HCT116 (cell line): Measurements from ENCODE around the gene TENM4. TPM values are rescaled to one million over a fixed set of nuclear protein-coding genes. Genes with fewer than 3 reads are reported as not detected.

Experiments
- ATAC-seq: fragments of 200-7000 bp; cut with Tn5 transposase; 2 replicates; pipeline ENCODE4 v1.9.1; 2020; ENCODE audit warnings: mild to moderate bottlenecking, moderate library complexity
- BruUV-seq: library from RNA; stranded (reverse); fragments of 400-500 nt; replicated peaks from 2 replicates; lab custom pipeline; 2021; lab: Mats Ljungman, UMichigan
- CTCF ChIA-PET: fragments of 300-600 bp; sonication (Branson Sonifier 250); formaldehyde crosslinking; loops from one replicate; lab custom pipeline; 2021; ENCODE audit warnings: antibody characterized with exemption; lab: Charles Lee
- POLR2A ChIA-PET: fragments of 300-600, 350-600 bp; sonication (Branson Sonifier 250); formaldehyde crosslinking; loops from one replicate; lab custom pipeline; 2021; ENCODE audit warnings: antibody characterized with exemption; lab: Charles Lee
- RAD21 ChIA-PET, 2 experiments: fragments of 300-600 bp; sonication (Branson Sonifier 250); formaldehyde crosslinking; loops; one replicate each; lab custom pipeline; 2023; ENCODE audit warnings: low total read pairs in 2 of 2; ENCODE audit not compliant: uncharacterized antibody in 2 of 2, unreplicated experiment in 2 of 2, low non-redundant PET in 1 of 2; lab: Charles Lee
- DNase-seq: peaks from one replicate; pipeline ENCODE4 v3.0.0-alpha.2; 2010; ENCODE audit warnings: low read depth, low spot score
- H2AFZ ChIP-seq: fragments of 200-600 bp; shearing (Covaris generic), sonication (generic); 2 replicates; pipeline ENCODE4 v1.6.1; 2017; ENCODE audit warnings: low read depth, mixed run types, mixed read lengths, antibody characterized with exemption, low read length; ENCODE audit not compliant: poor library complexity, severe bottlenecking
- H3K27ac ChIP-seq: 2 replicates; pipeline ENCODE4 v1.5.1; 2012; ENCODE audit warnings: low read depth, low read length
- H3K27me3 ChIP-seq: fragments of 200-600 bp; sonication (generic); 2 replicates; pipeline ENCODE4 v1.6.1; 2016; ENCODE audit warnings: mixed run types, low read length, mixed read lengths; ENCODE audit not compliant: insufficient read depth
- H3K36me3 ChIP-seq, 2 experiments: fragments of 200-500 bp in 1 of 2; fragments of 200-600 bp in 1 of 2; sonication (Bioruptor generic) in 1 of 2; sonication (generic) in 1 of 2; 2 replicates each; pipeline versions ENCODE4 v1.5.1 to v1.6.1; 2014 to 2016; ENCODE audit warnings: low read length in 2 of 2, inconsistent platforms in 1 of 2, mixed read lengths in 1 of 2, mixed run types in 1 of 2; ENCODE audit not compliant: insufficient read depth in 2 of 2, control insufficient read depth in 1 of 2
- H3K4me1 ChIP-seq, 2 experiments: fragments of 200-600 bp in 1 of 2; sonication (generic) in 1 of 2; 2 replicates each; pipeline versions ENCODE4 v1.5.1 to v1.6.1; 2012 to 2017; ENCODE audit warnings: low read length in 2 of 2, inconsistent platforms in 1 of 2, mild to moderate bottlenecking in 1 of 2, mixed read lengths in 1 of 2, mixed run types in 1 of 2, moderate library complexity in 1 of 2; ENCODE audit not compliant: insufficient read depth in 2 of 2, control insufficient read depth in 1 of 2
- H3K4me2 ChIP-seq: fragments of 200-600 bp; sonication (generic); 2 replicates; pipeline ENCODE4 v1.6.1; 2017; ENCODE audit warnings: mixed run types, low read length, mixed read lengths
- H3K4me3 ChIP-seq, 2 experiments: fragments of 200-600 bp in 1 of 2; sonication (generic) in 1 of 2; replicated peaks in 1 of 2; 2 replicates each; pipeline ENCODE4 v1.5.1; 2011 to 2016; ENCODE audit warnings: low read length in 2 of 2, control low read depth in 1 of 2, low read depth in 1 of 2, mild to moderate bottlenecking in 1 of 2, mixed read lengths in 1 of 2, mixed run types in 1 of 2
- H3K79me2 ChIP-seq: fragments of 200-600 bp; sonication (generic); 2 replicates; pipeline ENCODE4 v1.6.1; 2017; ENCODE audit warnings: mild to moderate bottlenecking, mixed run types, low read length, moderate library complexity, mixed read lengths; ENCODE audit not compliant: insufficient read depth
- H3K9ac ChIP-seq: fragments of 200-600 bp; sonication (generic); 2 replicates; pipeline ENCODE4 v1.6.1; 2016; ENCODE audit warnings: low read length, mixed read lengths
- H3K9me2 ChIP-seq: fragments of 200-600 bp; sonication (generic), shearing (Covaris generic); 2 replicates; pipeline ENCODE4 v1.6.1; 2017; ENCODE audit warnings: mixed run types, mild to moderate bottlenecking, moderate library complexity; ENCODE audit not compliant: insufficient read depth
- H3K9me3 ChIP-seq, 2 experiments: fragments of 200-500 bp in 1 of 2; fragments of 200-600 bp in 1 of 2; sonication (Bioruptor generic) in 1 of 2; sonication (generic) in 1 of 2; 2 replicates each; pipeline ENCODE4 v1.6.1; 2014 to 2017; ENCODE audit warnings: low read length in 2 of 2, mixed read lengths in 2 of 2, inconsistent platforms in 1 of 2, low read depth in 1 of 2, mild to moderate bottlenecking in 1 of 2, mixed run types in 1 of 2, moderate library complexity in 1 of 2; ENCODE audit not compliant: control insufficient read depth in 1 of 2, insufficient read depth in 1 of 2
- H4K20me1 ChIP-seq: fragments of 200-600 bp; sonication (generic), shearing (Covaris generic); 2 replicates; pipeline ENCODE4 v1.6.1; 2017; ENCODE audit warnings: mixed run types, mild to moderate bottlenecking, moderate library complexity; ENCODE audit not compliant: insufficient read depth
- CBX3 ChIP-seq: IDR thresholded peaks from 2 replicates; pipeline ENCODE4 v1.6.1; 2012; ENCODE audit warnings: low read depth
- ELF1 ChIP-seq: IDR thresholded peaks from 2 replicates; pipeline ENCODE4 v1.6.1; 2012; ENCODE audit warnings: low read depth, borderline replicate concordance
- EZH2phosphoT487 ChIP-seq: fragments of 200-600 bp; IDR thresholded peaks from 2 replicates; pipeline ENCODE4 v1.6.1; 2018; ENCODE audit warnings: antibody characterized with exemption, borderline replicate concordance
- FOSL1 ChIP-seq: IDR thresholded peaks from 2 replicates; pipeline ENCODE4 v1.6.1; 2012; ENCODE audit warnings: low read depth
- POLR2A ChIP-seq: IDR thresholded peaks from 2 replicates; pipeline ENCODE4 v1.7.0; 2011; ENCODE audit warnings: borderline replicate concordance; ENCODE audit not compliant: insufficient read depth, insufficient read length; ENCODE audit errors: extremely low read depth
- YY1 ChIP-seq: IDR thresholded peaks from 2 replicates; pipeline ENCODE4 v1.6.1; 2011; ENCODE audit warnings: low read length, low read depth, moderate library complexity, mild to moderate bottlenecking; ENCODE audit not compliant: insufficient replicate concordance; ENCODE audit errors: extremely low read depth
- ZFX ChIP-seq: fragments of 450-650 bp; IDR thresholded peaks from 2 replicates; pipeline ENCODE4 v1.6.1; 2017
- ZNF274 ChIP-seq: fragments of 200-500 bp; sonication (Bioruptor generic); IDR thresholded peaks from 2 replicates; pipeline ENCODE4 v1.6.1; 2014; ENCODE audit warnings: mild to moderate bottlenecking, low read depth, low read length, inconsistent platforms
- intact Hi-C: fragments of 100-400 bp; cut with micrococcal nuclease; formaldehyde crosslinking; loops from 2 replicates; pipeline ENCODE4 v1.10.0; 2022
- total RNA-seq: library from RNA; stranded (reverse); gene quantifications from one replicate; pipeline ENCODE4 v1.2.1, GENCODE V29; 2021; ENCODE audit not compliant: unreplicated experiment
- TF ChIP-seq, protein P1 (sequence below), 3 experiments: fragments of 200-600 bp in 1 of 3; sonication (generic) in 1 of 3; IDR thresholded peaks in 2 of 3; conservative IDR thresholded peaks in 1 of 3; 2 replicates each; pipeline ENCODE4 v1.5.1; 2012 to 2017; ENCODE audit warnings: low read depth in 2 of 3, low read length in 2 of 3, antibody characterized with exemption in 1 of 3, borderline replicate concordance in 1 of 3, control low read depth in 1 of 3, mild to moderate bottlenecking in 1 of 3, mixed read lengths in 1 of 3, mixed run types in 1 of 3, moderate library complexity in 1 of 3; ENCODE audit not compliant: insufficient read depth in 1 of 3
- TF ChIP-seq, protein P2 (sequence below): IDR thresholded peaks from 2 replicates; pipeline ENCODE4 v1.6.1; 2011; ENCODE audit warnings: mild to moderate bottlenecking, low read length, moderate library complexity; ENCODE audit not compliant: insufficient replicate concordance; ENCODE audit errors: extremely low read depth
- TF ChIP-seq, protein P3 (sequence below): IDR thresholded peaks from 2 replicates; pipeline ENCODE4 v1.6.1; 2012; ENCODE audit warnings: low read depth

Gene TENM4
- total RNA-seq, 1 experiment from 2014 or later: 0.05 TPM

DNA sequence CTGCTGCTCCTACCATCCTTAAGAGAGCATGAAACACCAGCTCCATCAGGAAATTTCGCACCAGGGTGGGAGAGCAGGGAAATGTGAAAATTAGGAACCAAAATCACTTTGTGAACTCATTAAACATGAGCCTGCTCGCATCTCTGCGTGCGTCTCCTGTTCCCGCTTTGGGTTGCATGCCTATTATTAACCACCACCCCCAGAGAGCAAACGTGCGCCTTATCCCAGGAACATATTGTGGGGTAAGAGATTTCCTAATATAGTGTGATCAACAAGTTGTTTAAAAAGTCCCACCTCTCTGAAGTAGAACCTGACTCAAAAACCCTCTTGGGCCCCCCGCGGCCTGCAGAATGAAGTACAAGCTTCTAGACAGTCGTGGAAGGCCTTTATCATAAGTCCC is 115.0 kb downstream of the TENM4 start:
- ATAC-seq: no peak

DNA sequence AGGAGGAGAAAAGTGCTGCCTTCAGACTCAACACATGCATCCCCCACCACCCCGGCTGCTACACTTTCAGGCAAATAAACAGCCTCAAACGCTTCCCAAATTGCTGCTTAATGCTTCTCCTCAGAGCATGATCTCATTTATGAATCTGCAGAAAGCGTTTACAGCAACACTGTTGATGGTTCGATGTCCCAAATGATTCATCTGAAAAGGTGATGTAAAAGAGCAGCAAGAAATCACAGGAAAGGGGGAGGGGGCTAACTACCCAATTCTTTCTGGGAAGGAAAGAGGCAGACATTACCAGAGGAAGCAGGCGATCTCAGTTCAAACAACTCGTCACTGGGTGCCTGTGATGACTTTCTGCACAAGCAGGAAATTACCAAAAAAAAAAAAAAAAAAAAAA is 119.6 kb downstream of the TENM4 start:
- Histone ChIP-seq H3K9me2 (no peaks in the 10 kb centered on the region), H3K79me2 (no peaks in the 10 kb centered on the region), H3K27me3 (peaks cover 15% of the 10 kb centered on the region), H2AFZ (no peak overlapping the region), H3K9me3 (no peaks in the 10 kb centered on the region), H3K4me2 (no peak overlapping the region), H3K27ac (no peak overlapping the region), H3K4me3 (no peak overlapping the region), H3K4me1 (no peaks in the 10 kb centered on the region), H3K36me3 (no peaks in the 10 kb centered on the region), H3K9ac (no peak overlapping the region), H4K20me1 (no peaks in the 10 kb centered on the region)
- intact Hi-C loops: no loop called here
- POLR2A ChIA-PET: no interaction called here
- ATAC-seq (no peak), DNase-seq (no peak)
- no TSS peak for BruUV-seq
- CTCF ChIA-PET: no interaction called here
- RAD21 ChIA-PET: no interaction called here
- TF ChIP-seq EZH2phosphoT487: no peak
- TF ChIP-seq, protein P1, sequence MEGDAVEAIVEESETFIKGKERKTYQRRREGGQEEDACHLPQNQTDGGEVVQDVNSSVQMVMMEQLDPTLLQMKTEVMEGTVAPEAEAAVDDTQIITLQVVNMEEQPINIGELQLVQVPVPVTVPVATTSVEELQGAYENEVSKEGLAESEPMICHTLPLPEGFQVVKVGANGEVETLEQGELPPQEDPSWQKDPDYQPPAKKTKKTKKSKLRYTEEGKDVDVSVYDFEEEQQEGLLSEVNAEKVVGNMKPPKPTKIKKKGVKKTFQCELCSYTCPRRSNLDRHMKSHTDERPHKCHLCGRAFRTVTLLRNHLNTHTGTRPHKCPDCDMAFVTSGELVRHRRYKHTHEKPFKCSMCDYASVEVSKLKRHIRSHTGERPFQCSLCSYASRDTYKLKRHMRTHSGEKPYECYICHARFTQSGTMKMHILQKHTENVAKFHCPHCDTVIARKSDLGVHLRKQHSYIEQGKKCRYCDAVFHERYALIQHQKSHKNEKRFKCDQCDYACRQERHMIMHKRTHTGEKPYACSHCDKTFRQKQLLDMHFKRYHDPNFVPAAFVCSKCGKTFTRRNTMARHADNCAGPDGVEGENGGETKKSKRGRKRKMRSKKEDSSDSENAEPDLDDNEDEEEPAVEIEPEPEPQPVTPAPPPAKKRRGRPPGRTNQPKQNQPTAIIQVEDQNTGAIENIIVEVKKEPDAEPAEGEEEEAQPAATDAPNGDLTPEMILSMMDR (IDR thresholded peaks at IDR 0.05 in 2 of 3, conservative IDR thresholded peaks at IDR 0.05 in 1 of 3; ENCODE audit: borderline replicate concordance in 1 of 3, insufficient read depth in 1 of 3, low read depth in 2 of 3, low read length in 2 of 3): no peak
- TF ChIP-seq YY1: no peak
- no peak for TF ChIP-seq ZFX
- TF ChIP-seq ZNF274: no peak
- no peak for TF ChIP-seq FOSL1
- no peak for TF ChIP-seq POLR2A
- TF ChIP-seq CBX3: no peak
- TF ChIP-seq, protein P2, sequence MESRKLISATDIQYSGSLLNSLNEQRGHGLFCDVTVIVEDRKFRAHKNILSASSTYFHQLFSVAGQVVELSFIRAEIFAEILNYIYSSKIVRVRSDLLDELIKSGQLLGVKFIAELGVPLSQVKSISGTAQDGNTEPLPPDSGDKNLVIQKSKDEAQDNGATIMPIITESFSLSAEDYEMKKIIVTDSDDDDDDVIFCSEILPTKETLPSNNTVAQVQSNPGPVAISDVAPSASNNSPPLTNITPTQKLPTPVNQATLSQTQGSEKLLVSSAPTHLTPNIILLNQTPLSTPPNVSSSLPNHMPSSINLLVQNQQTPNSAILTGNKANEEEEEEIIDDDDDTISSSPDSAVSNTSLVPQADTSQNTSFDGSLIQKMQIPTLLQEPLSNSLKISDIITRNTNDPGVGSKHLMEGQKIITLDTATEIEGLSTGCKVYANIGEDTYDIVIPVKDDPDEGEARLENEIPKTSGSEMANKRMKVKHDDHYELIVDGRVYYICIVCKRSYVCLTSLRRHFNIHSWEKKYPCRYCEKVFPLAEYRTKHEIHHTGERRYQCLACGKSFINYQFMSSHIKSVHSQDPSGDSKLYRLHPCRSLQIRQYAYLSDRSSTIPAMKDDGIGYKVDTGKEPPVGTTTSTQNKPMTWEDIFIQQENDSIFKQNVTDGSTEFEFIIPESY: no peak

More for the DNA sequence above, 115.0 kb downstream of the TENM4 start:
- intact Hi-C loops: no loop called here
- H3K4me1 ChIP-seq: no peaks in the 10 kb centered on the region
- TF ChIP-seq, protein P3, sequence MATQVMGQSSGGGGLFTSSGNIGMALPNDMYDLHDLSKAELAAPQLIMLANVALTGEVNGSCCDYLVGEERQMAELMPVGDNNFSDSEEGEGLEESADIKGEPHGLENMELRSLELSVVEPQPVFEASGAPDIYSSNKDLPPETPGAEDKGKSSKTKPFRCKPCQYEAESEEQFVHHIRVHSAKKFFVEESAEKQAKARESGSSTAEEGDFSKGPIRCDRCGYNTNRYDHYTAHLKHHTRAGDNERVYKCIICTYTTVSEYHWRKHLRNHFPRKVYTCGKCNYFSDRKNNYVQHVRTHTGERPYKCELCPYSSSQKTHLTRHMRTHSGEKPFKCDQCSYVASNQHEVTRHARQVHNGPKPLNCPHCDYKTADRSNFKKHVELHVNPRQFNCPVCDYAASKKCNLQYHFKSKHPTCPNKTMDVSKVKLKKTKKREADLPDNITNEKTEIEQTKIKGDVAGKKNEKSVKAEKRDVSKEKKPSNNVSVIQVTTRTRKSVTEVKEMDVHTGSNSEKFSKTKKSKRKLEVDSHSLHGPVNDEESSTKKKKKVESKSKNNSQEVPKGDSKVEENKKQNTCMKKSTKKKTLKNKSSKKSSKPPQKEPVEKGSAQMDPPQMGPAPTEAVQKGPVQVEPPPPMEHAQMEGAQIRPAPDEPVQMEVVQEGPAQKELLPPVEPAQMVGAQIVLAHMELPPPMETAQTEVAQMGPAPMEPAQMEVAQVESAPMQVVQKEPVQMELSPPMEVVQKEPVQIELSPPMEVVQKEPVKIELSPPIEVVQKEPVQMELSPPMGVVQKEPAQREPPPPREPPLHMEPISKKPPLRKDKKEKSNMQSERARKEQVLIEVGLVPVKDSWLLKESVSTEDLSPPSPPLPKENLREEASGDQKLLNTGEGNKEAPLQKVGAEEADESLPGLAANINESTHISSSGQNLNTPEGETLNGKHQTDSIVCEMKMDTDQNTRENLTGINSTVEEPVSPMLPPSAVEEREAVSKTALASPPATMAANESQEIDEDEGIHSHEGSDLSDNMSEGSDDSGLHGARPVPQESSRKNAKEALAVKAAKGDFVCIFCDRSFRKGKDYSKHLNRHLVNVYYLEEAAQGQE: no peak
- TF ChIP-seq ELF1: no peak
- no peak overlapping the region for H3K9ac ChIP-seq
- no peaks in the 10 kb centered on the region for H3K36me3 ChIP-seq
- H3K4me3 ChIP-seq: no peak overlapping the region
- no peak for DNase-seq
- no peak overlapping the region for H2AFZ ChIP-seq
- H3K79me2 ChIP-seq: no peaks in the 10 kb centered on the region
- RAD21 ChIA-PET: no interaction called here
- H3K9me3 ChIP-seq: no peaks in the 10 kb centered on the region
- no peak overlapping the region for H3K27ac ChIP-seq
- no TSS peak for BruUV-seq
- POLR2A ChIA-PET: no interaction called here
- CTCF ChIA-PET: no interaction called here
- peaks cover 6% of the 10 kb centered on the region; the same call in 1 of the 2 replicates for H3K27me3 ChIP-seq
- no peak overlapping the region for H3K4me2 ChIP-seq
- H3K9me2 ChIP-seq: no peaks in the 10 kb centered on the region
- no peaks in the 10 kb centered on the region for H4K20me1 ChIP-seq
